GM21360 (cell line): ENCODE data around the gene CHD2.
"Not testable (repeated sequence)": the region's sequence is repeated elsewhere in the genome, so short reads cannot be mapped to it uniquely, and the experiment has no call there.

Source experiments
- ATAC-seq: cut with Tn5 transposase; IDR thresholded peaks from one replicate; pipeline ENCODE4 v1.9.1; 2021; ENCODE audit warnings: mild to moderate bottlenecking, moderate library complexity; ENCODE audit not compliant: unreplicated experiment

Gene CHD2

GRCh38 chr15:93060336-93061248 is 160.5 kb downstream of the CHD2 start:
- no peak for ATAC-seq

- not testable (repeated sequence) for ATAC-seq
These were observed 162.6 kb downstream of the CHD2 start for GRCh38 chr15:93062628-93063261.

- no peak for ATAC-seq
These were observed 163.1 kb downstream of the CHD2 start for GRCh38 chr15:93063262-93063671.

- ATAC-seq: no peak
These were observed 163.9 kb downstream of the CHD2 start for GRCh38 chr15:93063796-93064690.

- ATAC-seq: no peak
These were observed 165.5 kb downstream of the CHD2 start for GRCh38 chr15:93065641-93066045.

- no peak for ATAC-seq
These were observed 166.1 kb downstream of the CHD2 start for GRCh38 chr15:93066224-93066681.

GRCh38 chr15:93066834-93067648 is 166.9 kb downstream of the CHD2 start:
- no peak for ATAC-seq

- no peak for ATAC-seq
These were observed 167.5 kb downstream of the CHD2 start for GRCh38 chr15:93067649-93068085.

- ATAC-seq: no peak
These were observed 168.6 kb downstream of the CHD2 start for GRCh38 chr15:93068581-93069199.

- ATAC-seq: no peak
These were observed 170.0 kb downstream of the CHD2 start for GRCh38 chr15:93070132-93070531.

GRCh38 chr15:93070551-93071296 is 170.6 kb downstream of the CHD2 start:
- ATAC-seq: no peak

- no peak for ATAC-seq
These were observed 171.4 kb downstream of the CHD2 start for GRCh38 chr15:93071469-93071936.

- ATAC-seq: no peak
These were observed 171.9 kb downstream of the CHD2 start for GRCh38 chr15:93072011-93072410.

GRCh38 chr15:93072411-93073394 is 172.6 kb downstream of the CHD2 start:
- ATAC-seq: no peak

GRCh38 chr15:93073465-93073952 is 173.4 kb downstream of the CHD2 start:
- no peak for ATAC-seq

GRCh38 chr15:93074599-93074998 is 174.5 kb downstream of the CHD2 start:
- no peak for ATAC-seq

GRCh38 chr15:93076217-93076616 is 176.1 kb downstream of the CHD2 start:
- no peak for ATAC-seq
